Tibial nerve (tissue), 4 donors: Measurements from ENCODE around the gene ASCL2. TPM values are rescaled to one million over a fixed set of nuclear protein-coding genes. Genes with fewer than 3 reads are reported as not detected.

Experiments used
- DNase-seq, 2 donors: peaks; one replicate each; pipeline ENCODE4 v3.0.0-alpha.2; 2019; ENCODE audit warnings: low spot score in 2 of 2
- H3K27ac ChIP-seq, 4 donors: fragments of 200-600 bp; sonication (generic) in 3 of 4; one replicate each; pipeline ENCODE4 v1.5.1; 2017 to 2019; ENCODE audit warnings: mild to moderate bottlenecking in 1 of 4
- H3K27me3 ChIP-seq, 2 donors: fragments of 200-600 bp; sonication (generic) in 1 of 2; one replicate each; pipeline versions ENCODE4 v1.5.1 to v1.6.0; 2017 to 2019
- H3K36me3 ChIP-seq, 3 donors: fragments of 200-600 bp; sonication (generic); one replicate each; pipeline ENCODE4 v1.5.1; 2018 to 2019
- H3K4me1 ChIP-seq, 4 donors: fragments of 200-600 bp; sonication (generic) in 3 of 4; one replicate each; pipeline ENCODE4 v1.5.1; 2017 to 2019
- H3K4me3 ChIP-seq, 4 donors: fragments of 200-600 bp; sonication (generic) in 3 of 4; one replicate each; pipeline ENCODE4 v1.5.1; 2017 to 2019; ENCODE audit warnings: mild to moderate bottlenecking in 1 of 4, moderate library complexity in 1 of 4
- H3K9me3 ChIP-seq, 4 donors: fragments of 200-600 bp; sonication (generic) in 3 of 4; one replicate each; pipeline ENCODE4 v1.5.1; 2017 to 2019
- EP300 ChIP-seq, 2 donors: sonication (generic); formaldehyde crosslinking; IDR thresholded peaks; one replicate each; pipeline ENCODE4 v1.6.1; 2017; ENCODE audit warnings: antibody characterized with exemption in 2 of 2, mild to moderate bottlenecking in 1 of 2
- POLR2A ChIP-seq, 2 donors: fragments of 450-650 bp; IDR thresholded peaks; one replicate each; pipeline ENCODE4 v1.6.1; 2017; ENCODE audit warnings: antibody characterized with exemption in 2 of 2, mild to moderate bottlenecking in 2 of 2, moderate library complexity in 2 of 2
- WGBS, 2 donors: methylation state at CpG; one replicate each; pipeline ENCODE4 v1.1.5; 2018; 5-methylcytosine and 5-hydroxymethylcytosine counted together
- total RNA-seq, 4 donors: library from RNA; depleted of rRNA; stranded (reverse); fragments of >200 nt; gene quantifications; one replicate each; pipeline ENCODE4 v1.1.0, GENCODE V29; 2016
- TF ChIP-seq, protein P1 (sequence below), 5 experiments: fragments of 200-600 bp in 3 of 5; fragments of 450-650 bp in 2 of 5; sonication (generic) in 3 of 5; IDR thresholded peaks; one replicate each; pipeline ENCODE4 v1.5.1; 2016 to 2019; ENCODE audit warnings: antibody characterized with exemption in 5 of 5, mild to moderate bottlenecking in 3 of 5, moderate library complexity in 2 of 5

The ASCL2 gene
- total RNA-seq, 4 donors from 2014 or later = 0.66 to 4.1 (median 3.0) TPM

- H3K36me3 ChIP-seq = no peaks in the 10 kb centered on the region
- TF ChIP-seq EP300 (IDR thresholded peaks at IDR 0.05) = peak in 1 of 2 donors; percentile 10
- no peak for TF ChIP-seq POLR2A (IDR thresholded peaks at IDR 0.05)
- H3K27me3 ChIP-seq = peaks cover 0 to 19% of the 10 kb centered on the region in 2 donors
- no peak overlapping the region for H3K4me3 ChIP-seq
- WGBS, 2 donors = 36 to 47% methylated on average over 2 of the region's 2 CpGs
- DNase-seq = no peak
- no peaks in the 10 kb centered on the region for H3K9me3 ChIP-seq
- H3K27ac ChIP-seq = peak overlapping the region in 1 of 4 donors; percentile 20
- H3K4me1 ChIP-seq = peaks cover 0 to 21% (median 4%) of the 10 kb centered on the region in 4 donors
Observed at GRCh38 chr11:2265396-2265795, 5.0 kb downstream of the ASCL2 start.

DNA sequence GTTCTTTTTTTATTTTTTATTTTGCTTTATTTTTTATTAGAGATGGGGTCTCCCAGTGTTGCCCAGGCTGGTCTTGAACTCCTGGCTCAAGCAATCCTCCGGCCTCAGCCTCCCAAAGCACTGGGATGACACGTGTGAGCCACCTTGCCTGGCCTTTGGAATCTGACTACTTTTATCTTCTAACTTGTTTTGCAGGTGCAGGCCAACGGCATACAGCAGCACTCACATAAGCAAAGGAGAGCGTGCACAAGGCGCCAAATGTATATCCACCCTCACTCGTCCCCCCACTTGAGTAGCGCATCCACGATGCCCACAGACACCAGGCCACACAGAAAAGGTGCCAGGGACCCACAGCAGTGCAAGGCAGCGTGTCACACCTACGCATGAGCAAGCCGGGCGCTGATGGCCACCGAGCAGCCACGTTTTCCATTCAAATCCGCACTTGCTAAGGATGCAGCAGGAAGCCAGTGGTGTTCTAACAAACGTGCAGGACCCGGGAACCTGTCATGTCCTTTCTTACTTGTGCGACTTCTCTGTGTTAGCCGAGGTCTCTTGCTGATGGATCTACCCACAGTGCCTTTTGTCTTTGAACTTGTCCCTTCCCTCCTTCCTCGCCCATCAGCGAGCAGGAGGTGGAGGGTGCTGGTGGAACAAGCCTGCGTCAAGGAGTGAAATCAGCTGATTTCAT is 5.9 kb downstream of the ASCL2 start:
- no peak for DNase-seq
- 82 to 85% methylated on average over 22 of the region's 22 CpGs for WGBS, 2 donors
- no peaks in the 10 kb centered on the region for H3K9me3 ChIP-seq
- H3K27ac ChIP-seq = no peak overlapping the region
- H3K4me1 ChIP-seq = peaks cover 0 to 12% (median under 1%) of the 10 kb centered on the region in 4 donors
- H3K36me3 ChIP-seq = no peaks in the 10 kb centered on the region
- no peak for TF ChIP-seq EP300 (IDR thresholded peaks at IDR 0.05)
- TF ChIP-seq POLR2A (IDR thresholded peaks at IDR 0.05) = no peak
- TF ChIP-seq, protein P1, sequence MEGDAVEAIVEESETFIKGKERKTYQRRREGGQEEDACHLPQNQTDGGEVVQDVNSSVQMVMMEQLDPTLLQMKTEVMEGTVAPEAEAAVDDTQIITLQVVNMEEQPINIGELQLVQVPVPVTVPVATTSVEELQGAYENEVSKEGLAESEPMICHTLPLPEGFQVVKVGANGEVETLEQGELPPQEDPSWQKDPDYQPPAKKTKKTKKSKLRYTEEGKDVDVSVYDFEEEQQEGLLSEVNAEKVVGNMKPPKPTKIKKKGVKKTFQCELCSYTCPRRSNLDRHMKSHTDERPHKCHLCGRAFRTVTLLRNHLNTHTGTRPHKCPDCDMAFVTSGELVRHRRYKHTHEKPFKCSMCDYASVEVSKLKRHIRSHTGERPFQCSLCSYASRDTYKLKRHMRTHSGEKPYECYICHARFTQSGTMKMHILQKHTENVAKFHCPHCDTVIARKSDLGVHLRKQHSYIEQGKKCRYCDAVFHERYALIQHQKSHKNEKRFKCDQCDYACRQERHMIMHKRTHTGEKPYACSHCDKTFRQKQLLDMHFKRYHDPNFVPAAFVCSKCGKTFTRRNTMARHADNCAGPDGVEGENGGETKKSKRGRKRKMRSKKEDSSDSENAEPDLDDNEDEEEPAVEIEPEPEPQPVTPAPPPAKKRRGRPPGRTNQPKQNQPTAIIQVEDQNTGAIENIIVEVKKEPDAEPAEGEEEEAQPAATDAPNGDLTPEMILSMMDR (IDR thresholded peaks at IDR 0.05) = no peak
- H3K4me3 ChIP-seq = no peak overlapping the region
- peaks cover 0 to 14% of the 10 kb centered on the region in 2 donors for H3K27me3 ChIP-seq

GRCh38 chr11:2263724-2264360 is 6.5 kb downstream of the ASCL2 start:
- DNase-seq = no peak
- Histone ChIP-seq H3K9me3 (no peaks in the 10 kb centered on the region), H3K27me3 (peaks cover 0 to 9% of the 10 kb centered on the region in 2 donors), H3K36me3 (no peaks in the 10 kb centered on the region), H3K4me1 (peaks cover 0 to 5% (median 0%) of the 10 kb centered on the region in 4 donors), H3K4me3 (no peak overlapping the region), H3K27ac (no peak overlapping the region)
- TF ChIP-seq EP300 (IDR thresholded peaks at IDR 0.05) (no peak), POLR2A (IDR thresholded peaks at IDR 0.05) (no peak)
- TF ChIP-seq, protein P1 (IDR thresholded peaks at IDR 0.05) = no peak
- 94 to 98% methylated on average over 3 to 12 of the region's 13 CpGs for WGBS, 2 donors

GRCh38 chr11:2263071-2263565 is 7.3 kb downstream of the ASCL2 start:
- H3K27ac ChIP-seq = no peak overlapping the region
- DNase-seq = no peak
- no peak overlapping the region for H3K4me3 ChIP-seq
- peaks cover 0 to 2% of the 10 kb centered on the region in 2 donors for H3K27me3 ChIP-seq
- no peaks in the 10 kb centered on the region for H3K4me1 ChIP-seq
- TF ChIP-seq POLR2A (IDR thresholded peaks at IDR 0.05) (no peak), EP300 (IDR thresholded peaks at IDR 0.05) (no peak)
- TF ChIP-seq, protein P1 (IDR thresholded peaks at IDR 0.05) = no peak
- 80 to 83% methylated on average over 9 to 10 of the region's 10 CpGs for WGBS, 2 donors
- no peaks in the 10 kb centered on the region for H3K9me3 ChIP-seq
- H3K36me3 ChIP-seq = no peaks in the 10 kb centered on the region

GRCh38 chr11:2262301-2263070 is 7.9 kb downstream of the ASCL2 start:
- H3K36me3 ChIP-seq = no peaks in the 10 kb centered on the region
- TF ChIP-seq, protein P1 (IDR thresholded peaks at IDR 0.05) = no peak
- TF ChIP-seq POLR2A (IDR thresholded peaks at IDR 0.05) (no peak), EP300 (IDR thresholded peaks at IDR 0.05) (no peak)
- no peak overlapping the region for H3K27ac ChIP-seq
- H3K27me3 ChIP-seq = no peaks in the 10 kb centered on the region
- H3K4me3 ChIP-seq = no peak overlapping the region
- no peaks in the 10 kb centered on the region for H3K9me3 ChIP-seq
- H3K4me1 ChIP-seq = no peaks in the 10 kb centered on the region
- no peak for DNase-seq
- whole genome bisulfite sequencing, 2 donors = 82 to 87% methylated on average over 18 of the region's 18 CpGs
